ENCODE results near the gene PLCB1. TPM values are rescaled to one million over a fixed set of nuclear protein-coding genes. Genes with fewer than 3 reads are reported as not detected.

The PLCB1 gene
- total and polyA plus RNA-seq, 2 experiments from 2014 or later: 14.9 to 20.7 TPM

- DNase-seq (ENCODE audit: low spot score) (no peak), ATAC-seq (no peak)
- Histone ChIP-seq H2AFZ (no peak overlapping the region), H4K20me1 (replicated peaks; ENCODE audit: insufficient read depth) (no peaks in the 10 kb centered on the region; the same call in 1 of the 2 replicates), H3K4me2 (no peak overlapping the region), H3K4me3 (no peak overlapping the region), H3F3A (replicated peaks; ENCODE audit: low read depth) (no peaks in the 10 kb centered on the region), H3K27me3 (ENCODE audit: insufficient read depth) (no peaks in the 10 kb centered on the region), H3K9me2 (ENCODE audit: insufficient read depth) (no peaks in the 10 kb centered on the region), H3K4me1 (ENCODE audit: insufficient read depth) (no peaks in the 10 kb centered on the region; the same call in 1 of the 2 replicates), H3K36me3 (ENCODE audit: insufficient read depth) (no peaks in the 10 kb centered on the region), H3K27ac (ENCODE audit: low read depth) (no peak overlapping the region), H3K79me2 (replicated peaks; ENCODE audit: insufficient read depth) (no peaks in the 10 kb centered on the region)
- H3K9me3 Mint-ChIP-seq: no peaks in the 10 kb centered on the region
- no peaks in the 10 kb centered on the region for H3K36me3 Mint-ChIP-seq (ENCODE audit: low read depth)
- TF ChIP-seq ZNF331 (CRISPR knock-in tag; IDR thresholded peaks at IDR 0.05; ENCODE audit: low read depth) (no peak), STAT1 (IDR thresholded peaks at IDR 0.05; ENCODE audit: unreplicated experiment) (no peak), EZH2phosphoT487 (IDR thresholded peaks at IDR 0.05; ENCODE audit: unreplicated experiment) (no peak), NANOG (IDR thresholded peaks at IDR 0.05; ENCODE audit: borderline replicate concordance) (no peak), POLR2AphosphoS5 (IDR thresholded peaks at IDR 0.05; ENCODE audit: low read depth) (no peak), CTCF (conservative IDR thresholded peaks at IDR 0.05; ENCODE audit: low read depth in 2 of 2) (no peak), ZNF114 (CRISPR knock-in tag; IDR thresholded peaks at IDR 0.05) (no peak)
- TF ChIP-seq, protein P1, sequence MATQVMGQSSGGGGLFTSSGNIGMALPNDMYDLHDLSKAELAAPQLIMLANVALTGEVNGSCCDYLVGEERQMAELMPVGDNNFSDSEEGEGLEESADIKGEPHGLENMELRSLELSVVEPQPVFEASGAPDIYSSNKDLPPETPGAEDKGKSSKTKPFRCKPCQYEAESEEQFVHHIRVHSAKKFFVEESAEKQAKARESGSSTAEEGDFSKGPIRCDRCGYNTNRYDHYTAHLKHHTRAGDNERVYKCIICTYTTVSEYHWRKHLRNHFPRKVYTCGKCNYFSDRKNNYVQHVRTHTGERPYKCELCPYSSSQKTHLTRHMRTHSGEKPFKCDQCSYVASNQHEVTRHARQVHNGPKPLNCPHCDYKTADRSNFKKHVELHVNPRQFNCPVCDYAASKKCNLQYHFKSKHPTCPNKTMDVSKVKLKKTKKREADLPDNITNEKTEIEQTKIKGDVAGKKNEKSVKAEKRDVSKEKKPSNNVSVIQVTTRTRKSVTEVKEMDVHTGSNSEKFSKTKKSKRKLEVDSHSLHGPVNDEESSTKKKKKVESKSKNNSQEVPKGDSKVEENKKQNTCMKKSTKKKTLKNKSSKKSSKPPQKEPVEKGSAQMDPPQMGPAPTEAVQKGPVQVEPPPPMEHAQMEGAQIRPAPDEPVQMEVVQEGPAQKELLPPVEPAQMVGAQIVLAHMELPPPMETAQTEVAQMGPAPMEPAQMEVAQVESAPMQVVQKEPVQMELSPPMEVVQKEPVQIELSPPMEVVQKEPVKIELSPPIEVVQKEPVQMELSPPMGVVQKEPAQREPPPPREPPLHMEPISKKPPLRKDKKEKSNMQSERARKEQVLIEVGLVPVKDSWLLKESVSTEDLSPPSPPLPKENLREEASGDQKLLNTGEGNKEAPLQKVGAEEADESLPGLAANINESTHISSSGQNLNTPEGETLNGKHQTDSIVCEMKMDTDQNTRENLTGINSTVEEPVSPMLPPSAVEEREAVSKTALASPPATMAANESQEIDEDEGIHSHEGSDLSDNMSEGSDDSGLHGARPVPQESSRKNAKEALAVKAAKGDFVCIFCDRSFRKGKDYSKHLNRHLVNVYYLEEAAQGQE (IDR thresholded peaks at IDR 0.05; ENCODE audit: unreplicated experiment): no peak
- H3K27me3 Mint-ChIP-seq (ENCODE audit: insufficient read depth, low read depth, poor library complexity): no peaks in the 10 kb centered on the region
- H3K27ac Mint-ChIP-seq: no peak overlapping the region
- peaks cover 4% of the 10 kb centered on the region; the same call in 2 of the 3 replicates for H3K4me1 Mint-ChIP-seq
- no peak overlapping the region for H3K4me3 Mint-ChIP-seq
Observed at GRCh38 chr20:8330319-8330784, 198.3 kb downstream of the PLCB1 start.

DNA sequence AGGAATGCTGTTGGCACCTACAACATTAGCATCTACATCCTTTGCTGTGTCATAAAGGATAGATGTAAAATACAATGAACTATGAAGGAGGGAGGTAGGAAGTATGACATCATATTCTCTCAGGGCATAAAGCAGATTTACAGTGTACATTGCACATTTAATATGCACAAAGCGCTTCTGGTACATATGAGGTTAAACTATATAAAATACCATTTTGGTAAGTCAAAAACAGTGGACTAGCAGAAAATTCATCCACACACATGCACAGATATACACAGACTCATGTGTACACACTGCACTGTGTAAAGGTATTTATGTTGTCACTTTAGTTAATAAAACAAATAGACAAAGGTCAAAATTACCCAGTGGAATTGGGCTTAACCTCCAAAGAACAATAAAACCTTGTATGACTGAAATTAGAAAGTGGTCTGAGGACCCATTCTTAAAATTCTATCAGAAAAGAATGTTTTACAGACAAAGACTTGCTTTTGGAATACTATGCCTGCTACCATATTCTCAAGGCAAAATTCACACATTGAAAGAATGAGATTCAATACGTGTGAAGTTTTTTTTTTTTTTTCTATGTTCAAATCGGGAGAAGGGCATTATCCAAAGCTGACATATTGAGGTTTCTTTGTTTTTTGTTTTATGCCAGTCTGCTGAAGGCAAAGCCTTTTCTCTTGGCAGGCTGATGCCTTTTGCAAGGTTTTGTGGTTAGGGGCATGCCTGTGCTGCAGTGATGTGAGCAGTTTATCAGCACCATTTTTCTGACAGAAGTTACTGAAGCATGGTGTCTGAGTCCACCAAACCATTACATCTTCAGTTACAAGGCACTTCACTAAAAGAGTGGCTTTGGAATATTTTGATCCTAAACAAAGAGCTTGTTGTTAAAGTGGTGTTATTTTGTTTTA lies 199.0 kb downstream of the PLCB1 start:
- Histone ChIP-seq H3K4me3 (no peak overlapping the region), H3F3A (replicated peaks; ENCODE audit: low read depth) (no peaks in the 10 kb centered on the region), H3K36me3 (ENCODE audit: insufficient read depth) (no peaks in the 10 kb centered on the region), H3K27me3 (ENCODE audit: insufficient read depth) (no peaks in the 10 kb centered on the region), H2AFZ (no peak overlapping the region), H3K4me2 (no peak overlapping the region), H3K9me2 (ENCODE audit: insufficient read depth) (no peaks in the 10 kb centered on the region), H4K20me1 (replicated peaks; ENCODE audit: insufficient read depth) (peaks cover 4% of the 10 kb centered on the region; the same call in 1 of the 2 replicates), H3K4me1 (ENCODE audit: insufficient read depth) (no peaks in the 10 kb centered on the region), H3K27ac (ENCODE audit: low read depth) (no peak overlapping the region), H3K79me2 (replicated peaks; ENCODE audit: insufficient read depth) (no peaks in the 10 kb centered on the region)
- ATAC-seq (no peak), DNase-seq (ENCODE audit: low spot score) (no peak)
- Mint-ChIP-seq H3K4me1 (peaks cover 3% of the 10 kb centered on the region), H3K4me3 (no peak overlapping the region), H3K36me3 (ENCODE audit: low read depth) (no peaks in the 10 kb centered on the region), H3K27me3 (ENCODE audit: insufficient read depth, low read depth, poor library complexity) (no peaks in the 10 kb centered on the region), H3K9me3 (no peaks in the 10 kb centered on the region), H3K27ac (no peak overlapping the region)
- no peak for TF ChIP-seq JUNB (IDR thresholded peaks at IDR 0.05; ENCODE audit: unreplicated experiment)
- TF ChIP-seq, protein P1 (IDR thresholded peaks at IDR 0.05; ENCODE audit: unreplicated experiment): no peak
- TF ChIP-seq CREB1 (CRISPR knock-in tag; IDR thresholded peaks at IDR 0.05; ENCODE audit: low read depth): no peak
- no peak for TF ChIP-seq EZH2phosphoT487 (IDR thresholded peaks at IDR 0.05; ENCODE audit: unreplicated experiment)
